ENCODE results near the gene PCDHGA1.

DNA sequence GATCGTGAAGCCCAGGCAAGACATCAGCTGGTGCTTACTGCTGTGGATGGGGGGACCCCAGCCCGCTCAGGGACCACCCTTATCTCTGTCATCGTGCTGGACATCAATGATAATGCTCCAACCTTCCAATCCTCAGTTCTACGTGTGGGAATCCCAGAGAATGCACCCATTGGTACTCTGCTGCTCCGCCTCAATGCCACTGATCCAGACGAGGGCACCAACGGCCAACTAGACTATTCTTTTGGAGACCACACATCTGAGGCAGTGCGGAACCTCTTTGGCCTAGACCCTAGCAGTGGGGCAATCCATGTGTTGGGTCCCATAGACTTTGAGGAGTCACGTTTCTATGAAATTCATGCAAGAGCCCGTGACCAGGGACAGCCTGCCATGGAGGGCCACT lies 159.5 kb downstream of the PCDHGA1 start:
- TF ChIP-seq ELF4 (CRISPR knock-in tag; IDR thresholded peaks at IDR 0.05) (no peak), RBBP5 (IDR thresholded peaks at IDR 0.05; ENCODE audit: borderline replicate concordance, insufficient read depth, low read length, poor library complexity, severe bottlenecking) (no peak), CHCHD3 (CRISPR knock-in tag; IDR thresholded peaks at IDR 0.05) (no peak), KAT7 (CRISPR knock-in tag; IDR thresholded peaks at IDR 0.05; ENCODE audit: borderline replicate concordance) (no peak), ZBTB7A (IDR thresholded peaks at IDR 0.05; ENCODE audit: borderline replicate concordance, control insufficient read depth, low read depth, low read length) (no peak), NR2C2 (CRISPR knock-in tag; IDR thresholded peaks at IDR 0.05) (no peak), NR2C2 (tag; IDR thresholded peaks at IDR 0.05) (no peak), SMAD3 (CRISPR knock-in tag; conservative IDR thresholded peaks at IDR 0.05) (no peak), ZNF696 (CRISPR knock-in tag; conservative IDR thresholded peaks at IDR 0.05) (no peak), SMC3 (conservative IDR thresholded peaks at IDR 0.05; ENCODE audit: insufficient read depth, low read depth, low read length) (no peak)
- TF ChIP-seq, protein P1, sequence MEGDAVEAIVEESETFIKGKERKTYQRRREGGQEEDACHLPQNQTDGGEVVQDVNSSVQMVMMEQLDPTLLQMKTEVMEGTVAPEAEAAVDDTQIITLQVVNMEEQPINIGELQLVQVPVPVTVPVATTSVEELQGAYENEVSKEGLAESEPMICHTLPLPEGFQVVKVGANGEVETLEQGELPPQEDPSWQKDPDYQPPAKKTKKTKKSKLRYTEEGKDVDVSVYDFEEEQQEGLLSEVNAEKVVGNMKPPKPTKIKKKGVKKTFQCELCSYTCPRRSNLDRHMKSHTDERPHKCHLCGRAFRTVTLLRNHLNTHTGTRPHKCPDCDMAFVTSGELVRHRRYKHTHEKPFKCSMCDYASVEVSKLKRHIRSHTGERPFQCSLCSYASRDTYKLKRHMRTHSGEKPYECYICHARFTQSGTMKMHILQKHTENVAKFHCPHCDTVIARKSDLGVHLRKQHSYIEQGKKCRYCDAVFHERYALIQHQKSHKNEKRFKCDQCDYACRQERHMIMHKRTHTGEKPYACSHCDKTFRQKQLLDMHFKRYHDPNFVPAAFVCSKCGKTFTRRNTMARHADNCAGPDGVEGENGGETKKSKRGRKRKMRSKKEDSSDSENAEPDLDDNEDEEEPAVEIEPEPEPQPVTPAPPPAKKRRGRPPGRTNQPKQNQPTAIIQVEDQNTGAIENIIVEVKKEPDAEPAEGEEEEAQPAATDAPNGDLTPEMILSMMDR (IDR thresholded peaks at IDR 0.05 in 2 of 3, conservative IDR thresholded peaks at IDR 0.05 in 1 of 3; ENCODE audit: insufficient read depth in 2 of 3, low read depth in 1 of 3, low read length in 3 of 3), result no peak
- TF ChIP-seq, protein P2, sequence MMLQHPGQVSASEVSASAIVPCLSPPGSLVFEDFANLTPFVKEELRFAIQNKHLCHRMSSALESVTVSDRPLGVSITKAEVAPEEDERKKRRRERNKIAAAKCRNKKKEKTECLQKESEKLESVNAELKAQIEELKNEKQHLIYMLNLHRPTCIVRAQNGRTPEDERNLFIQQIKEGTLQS (IDR thresholded peaks at IDR 0.05), result no peak
- TF ChIP-seq, protein P2 (CRISPR knock-in tag; conservative IDR thresholded peaks at IDR 0.05), result no peak
- TF ChIP-seq, protein P3, sequence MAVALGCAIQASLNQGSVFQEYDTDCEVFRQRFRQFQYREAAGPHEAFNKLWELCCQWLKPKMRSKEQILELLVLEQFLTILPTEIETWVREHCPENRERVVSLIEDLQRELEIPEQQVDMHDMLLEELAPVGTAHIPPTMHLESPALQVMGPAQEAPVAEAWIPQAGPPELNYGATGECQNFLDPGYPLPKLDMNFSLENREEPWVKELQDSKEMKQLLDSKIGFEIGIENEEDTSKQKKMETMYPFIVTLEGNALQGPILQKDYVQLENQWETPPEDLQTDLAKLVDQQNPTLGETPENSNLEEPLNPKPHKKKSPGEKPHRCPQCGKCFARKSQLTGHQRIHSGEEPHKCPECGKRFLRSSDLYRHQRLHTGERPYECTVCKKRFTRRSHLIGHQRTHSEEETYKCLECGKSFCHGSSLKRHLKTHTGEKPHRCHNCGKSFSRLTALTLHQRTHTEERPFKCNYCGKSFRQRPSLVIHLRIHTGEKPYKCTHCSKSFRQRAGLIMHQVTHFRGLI (CRISPR knock-in tag; IDR thresholded peaks at IDR 0.05), result no peak
- TF ChIP-seq, protein P4, sequence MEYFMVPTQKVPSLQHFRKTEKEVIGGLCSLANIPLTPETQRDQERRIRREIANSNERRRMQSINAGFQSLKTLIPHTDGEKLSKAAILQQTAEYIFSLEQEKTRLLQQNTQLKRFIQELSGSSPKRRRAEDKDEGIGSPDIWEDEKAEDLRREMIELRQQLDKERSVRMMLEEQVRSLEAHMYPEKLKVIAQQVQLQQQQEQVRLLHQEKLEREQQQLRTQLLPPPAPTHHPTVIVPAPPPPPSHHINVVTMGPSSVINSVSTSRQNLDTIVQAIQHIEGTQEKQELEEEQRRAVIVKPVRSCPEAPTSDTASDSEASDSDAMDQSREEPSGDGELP (CRISPR knock-in tag; IDR thresholded peaks at IDR 0.05; ENCODE audit: borderline replicate concordance), result no peak
- TF ChIP-seq, protein P5, sequence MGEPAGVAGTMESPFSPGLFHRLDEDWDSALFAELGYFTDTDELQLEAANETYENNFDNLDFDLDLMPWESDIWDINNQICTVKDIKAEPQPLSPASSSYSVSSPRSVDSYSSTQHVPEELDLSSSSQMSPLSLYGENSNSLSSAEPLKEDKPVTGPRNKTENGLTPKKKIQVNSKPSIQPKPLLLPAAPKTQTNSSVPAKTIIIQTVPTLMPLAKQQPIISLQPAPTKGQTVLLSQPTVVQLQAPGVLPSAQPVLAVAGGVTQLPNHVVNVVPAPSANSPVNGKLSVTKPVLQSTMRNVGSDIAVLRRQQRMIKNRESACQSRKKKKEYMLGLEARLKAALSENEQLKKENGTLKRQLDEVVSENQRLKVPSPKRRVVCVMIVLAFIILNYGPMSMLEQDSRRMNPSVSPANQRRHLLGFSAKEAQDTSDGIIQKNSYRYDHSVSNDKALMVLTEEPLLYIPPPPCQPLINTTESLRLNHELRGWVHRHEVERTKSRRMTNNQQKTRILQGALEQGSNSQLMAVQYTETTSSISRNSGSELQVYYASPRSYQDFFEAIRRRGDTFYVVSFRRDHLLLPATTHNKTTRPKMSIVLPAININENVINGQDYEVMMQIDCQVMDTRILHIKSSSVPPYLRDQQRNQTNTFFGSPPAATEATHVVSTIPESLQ (CRISPR knock-in tag; IDR thresholded peaks at IDR 0.05), result no peak

All from K562 (cell line).